ENCODE results near the gene HEXD.

The HEXD gene

GRCh38 chr17:82444284-82444893, 26.2 kb downstream of the HEXD start:
- DNase-seq (ENCODE audit: low read depth) = no peak
- H3K4me3 ChIP-seq (ENCODE audit: low read length) = no peak overlapping the region
- TF ChIP-seq CTCF (conservative IDR thresholded peaks at IDR 0.05; ENCODE audit: low read length) = no peak

DNA sequence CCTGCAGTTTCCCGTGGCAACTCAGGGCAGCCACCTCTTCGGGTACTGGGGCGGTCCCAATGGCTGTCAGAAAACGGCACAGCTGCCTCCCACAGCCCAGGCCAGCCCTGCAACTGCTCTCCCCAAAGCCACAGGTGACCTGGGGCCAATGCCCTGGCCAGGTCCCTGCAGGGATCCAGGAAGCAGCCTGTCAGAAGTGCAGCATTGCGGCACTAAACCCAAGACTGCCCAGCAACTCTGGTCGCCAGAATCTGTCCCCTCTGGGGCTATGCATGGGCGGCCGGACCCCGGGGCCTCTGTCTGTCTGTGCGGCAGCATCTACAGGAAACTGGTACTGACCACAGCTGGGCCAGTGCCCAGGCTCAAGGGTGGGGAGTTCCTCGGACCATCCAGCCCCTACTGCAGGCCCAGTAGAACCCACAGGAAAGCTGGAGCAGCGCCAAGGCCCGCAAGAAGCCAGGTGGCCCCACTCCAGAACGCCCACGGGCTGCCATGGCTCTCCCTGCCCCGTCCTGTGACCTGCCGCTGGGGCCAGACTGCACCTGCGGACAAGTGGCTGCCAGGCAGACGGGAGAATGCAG, 26.9 kb downstream of the HEXD start:
- no peak for TF ChIP-seq CTCF (conservative IDR thresholded peaks at IDR 0.05; ENCODE audit: low read length)
- no peak for DNase-seq (ENCODE audit: low read depth)
- no peak overlapping the region for H3K4me3 ChIP-seq (ENCODE audit: low read length)

- TF ChIP-seq CTCF (conservative IDR thresholded peaks at IDR 0.05; ENCODE audit: low read length) = no peak
- H3K4me3 ChIP-seq (ENCODE audit: low read length) = no peak overlapping the region
- DNase-seq (ENCODE audit: low read depth) = no peak
Observed at GRCh38 chr17:82445542-82445941, 27.4 kb downstream of the HEXD start.

GRCh38 chr17:82446124-82446523, 28.0 kb downstream of the HEXD start:
- no peak for DNase-seq (ENCODE audit: low read depth)
- H3K4me3 ChIP-seq (ENCODE audit: low read length) = no peak overlapping the region

DNA sequence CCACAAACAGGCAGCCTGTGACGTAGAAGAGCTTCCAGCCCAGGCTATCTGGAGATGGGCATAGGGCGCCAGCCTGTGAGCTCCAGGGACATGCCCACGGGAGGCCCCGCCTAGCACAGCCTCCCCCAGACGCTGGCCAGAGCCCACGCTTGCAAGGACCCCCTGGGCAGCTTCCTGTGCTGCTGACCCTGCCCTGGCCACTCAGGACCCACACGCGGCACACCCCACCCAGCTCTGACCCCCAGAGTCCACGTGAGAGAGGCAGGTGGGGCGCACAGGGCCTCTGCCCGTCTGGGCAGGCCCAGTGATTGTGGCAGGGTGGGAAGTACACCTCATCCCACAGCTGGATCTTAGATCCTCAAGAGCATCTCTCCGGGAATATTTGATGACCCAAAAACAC, 28.5 kb downstream of the HEXD start:
- TF ChIP-seq CTCF (conservative IDR thresholded peaks at IDR 0.05; ENCODE audit: low read length) = no peak
- H3K4me3 ChIP-seq (ENCODE audit: low read length) = no peak overlapping the region
- no peak for DNase-seq (ENCODE audit: low read depth)

More at GRCh38 chr17:82446124-82446523, 28.0 kb downstream of the HEXD start:
- TF ChIP-seq CTCF (conservative IDR thresholded peaks at IDR 0.05; ENCODE audit: low read length) = no peak

DNA sequence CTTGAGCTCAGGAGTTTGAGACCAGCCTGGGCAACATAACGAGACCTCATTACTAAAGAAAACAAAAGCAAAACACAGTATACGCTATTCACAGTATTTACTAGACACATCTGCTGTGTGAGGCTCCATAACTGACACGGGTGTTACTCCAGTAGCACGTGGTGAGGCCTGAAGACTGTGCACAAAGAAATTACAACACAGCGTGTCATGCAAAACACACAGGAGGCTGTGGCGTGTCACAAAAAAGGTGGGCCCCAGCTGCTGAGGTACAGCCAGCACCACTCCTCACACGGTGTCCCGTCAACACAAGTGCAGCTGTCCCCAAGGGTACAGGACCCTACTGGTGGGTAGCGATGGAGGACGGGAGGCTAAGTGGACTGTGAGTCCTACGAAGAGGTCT, 29.7 kb downstream of the HEXD start:
- no peak for TF ChIP-seq CTCF (conservative IDR thresholded peaks at IDR 0.05; ENCODE audit: low read length)
- no peak for DNase-seq (ENCODE audit: low read depth)

GRCh38 chr17:82449131-82449882, 31.2 kb downstream of the HEXD start:
- TF ChIP-seq CTCF (conservative IDR thresholded peaks at IDR 0.05; ENCODE audit: low read length) = no peak
- peak overlapping the region; percentile 85 for H3K4me3 ChIP-seq (ENCODE audit: low read length)
- no peak for DNase-seq (ENCODE audit: low read depth)

More for the DNA sequence above, 29.7 kb downstream of the HEXD start:
- H3K4me3 ChIP-seq (ENCODE audit: low read length) = no peak overlapping the region

All from AG10803 (cell line).